IMR-90 (cell line): Measurements from ENCODE around the gene ZNF440. TPM values are rescaled to one million over a fixed set of nuclear protein-coding genes. Genes with fewer than 3 reads are reported as not detected.
A peak's percentile ranks its signal among the peaks of the same experiment; 100 is the strongest.
"Not testable (repeated sequence)": the region's sequence is repeated elsewhere in the genome, so short reads cannot be mapped to it uniquely, and the experiment has no call there.

Experiments used
- ATAC-seq: fragments of 200-7000 bp; cut with Tn5 transposase; 2 replicates; pipeline ENCODE4 v1.9.1; 2020; ENCODE audit warnings: low read depth, mild to moderate bottlenecking, moderate library complexity
- BruUV-seq: library from RNA; stranded (reverse); fragments of 400-500 nt; replicated peaks from 2 replicates; lab custom pipeline; 2021; lab: Mats Ljungman, UMichigan
- CTCF ChIA-PET: fragments of 300-600 bp; formaldehyde crosslinking; extraction: SDS; loops from one replicate; lab custom pipeline; 2021; ENCODE audit warnings: antibody characterized with exemption; lab: Yijun Ruan, JAX
- POLR2A ChIA-PET: fragments of 300-600 bp; sonication (Branson Sonifier 250); formaldehyde crosslinking; loops from one replicate; lab custom pipeline; 2022; ENCODE audit warnings: antibody characterized with exemption; ENCODE audit not compliant: unreplicated experiment; lab: Charles Lee
- DNase-seq: peaks from one replicate; pipeline ENCODE4 v3.0.0; 2013
- H2AFZ ChIP-seq: replicated peaks from 2 replicates; pipeline ENCODE3; 2013; ENCODE audit warnings: low read length, mild to moderate bottlenecking; ENCODE audit not compliant: poor library complexity
- H2AK5ac ChIP-seq: 2 replicates; pipeline ENCODE4 v1.6.1; 2013; ENCODE audit warnings: low read depth, low read length, inconsistent platforms
- H2AK9ac ChIP-seq: replicated peaks from 2 replicates; pipeline ENCODE3; 2013; ENCODE audit warnings: mild to moderate bottlenecking, low read depth, low read length, moderate library complexity; ENCODE audit not compliant: poor library complexity
- H2BK120ac ChIP-seq: 2 replicates; pipeline ENCODE4 v1.6.1; 2013; ENCODE audit warnings: low read depth, low read length, inconsistent platforms
- H2BK15ac ChIP-seq: 3 replicates; pipeline ENCODE4 v1.6.1; 2013; ENCODE audit warnings: low read depth, low read length, inconsistent platforms
- H2BK20ac ChIP-seq: 2 replicates; pipeline ENCODE4 v1.6.1; 2013; ENCODE audit warnings: low read depth, mild to moderate bottlenecking, inconsistent platforms, low read length, moderate library complexity
- H2BK5ac ChIP-seq: 2 replicates; pipeline ENCODE4 v1.6.1; 2013; ENCODE audit warnings: mild to moderate bottlenecking, low read depth, low read length, inconsistent platforms; ENCODE audit not compliant: poor library complexity, severe bottlenecking
- H3K14ac ChIP-seq: replicated peaks from 2 replicates; pipeline ENCODE4 v1.6.1; 2013; ENCODE audit warnings: low read depth, low read length, inconsistent platforms
- H3K18ac ChIP-seq: 2 replicates; pipeline ENCODE4 v1.6.1; 2013; ENCODE audit warnings: low read depth, low read length, control low read depth
- H3K23ac ChIP-seq: 2 replicates; pipeline ENCODE4 v1.6.1; 2013; ENCODE audit warnings: low read depth, low read length, inconsistent platforms
- H3K27ac ChIP-seq: 2 replicates; pipeline ENCODE4 v1.5.1; 2013; ENCODE audit warnings: mild to moderate bottlenecking, control low read depth, low read length; ENCODE audit not compliant: insufficient read depth
- H3K27me3 ChIP-seq: 2 replicates; pipeline ENCODE4 v1.6.1; 2013; ENCODE audit warnings: low read length; ENCODE audit not compliant: control insufficient read depth, insufficient read depth
- H3K36me3 ChIP-seq: 2 replicates; pipeline ENCODE4 v1.6.1; 2013; ENCODE audit warnings: low read length, mixed read lengths; ENCODE audit not compliant: control insufficient read depth, insufficient read depth
- H3K4ac ChIP-seq: 2 replicates; pipeline ENCODE4 v1.6.1; 2013; ENCODE audit warnings: low read depth, low read length, inconsistent platforms
- H3K4me1 ChIP-seq: 2 replicates; pipeline ENCODE4 v1.6.1; 2013; ENCODE audit warnings: low read length, mixed read lengths; ENCODE audit not compliant: control insufficient read depth, insufficient read depth
- H3K4me2 ChIP-seq: 2 replicates; pipeline ENCODE4 v1.6.1; 2013; ENCODE audit warnings: low read depth, mild to moderate bottlenecking, control low read depth, low read length, moderate library complexity
- H3K4me3 ChIP-seq: 2 replicates; pipeline ENCODE4 v1.5.1; 2013; ENCODE audit warnings: low read depth, mild to moderate bottlenecking, control low read depth, low read length, moderate library complexity; ENCODE audit not compliant: insufficient read depth
- H3K56ac ChIP-seq: 2 replicates; pipeline ENCODE4 v1.6.1; 2013; ENCODE audit warnings: low read length, inconsistent platforms; ENCODE audit not compliant: insufficient read depth; ENCODE audit errors: extremely low read depth
- H3K79me1 ChIP-seq, 2 experiments: 2 replicates each; pipeline ENCODE4 v1.6.1; 2013; ENCODE audit warnings: low read length in 2 of 2, inconsistent platforms in 1 of 2, low read depth in 1 of 2
- H3K9ac ChIP-seq: 2 replicates; pipeline ENCODE4 v1.6.1; 2013; ENCODE audit warnings: low read depth, low read length, control low read depth
- H3K9me1 ChIP-seq: 2 replicates; pipeline ENCODE4 v1.6.1; 2013; ENCODE audit warnings: low read length, inconsistent platforms; ENCODE audit not compliant: insufficient read depth
- H3K9me3 ChIP-seq: 2 replicates; pipeline ENCODE4 v1.6.1; 2013; ENCODE audit warnings: low read length; ENCODE audit not compliant: control insufficient read depth, insufficient read depth
- H4K20me1 ChIP-seq: 2 replicates; pipeline ENCODE4 v1.6.1; 2013; ENCODE audit warnings: low read length, inconsistent platforms; ENCODE audit not compliant: insufficient read depth
- H4K5ac ChIP-seq: 2 replicates; pipeline ENCODE4 v1.6.1; 2013; ENCODE audit warnings: mild to moderate bottlenecking, low read depth, low read length, control low read depth
- H4K8ac ChIP-seq, 2 experiments: 2 replicates each; pipeline ENCODE4 v1.6.1; 2013; ENCODE audit warnings: low read depth in 2 of 2, low read length in 2 of 2, control low read depth in 1 of 2, inconsistent platforms in 1 of 2
- H4K91ac ChIP-seq: 2 replicates; pipeline ENCODE4 v1.6.1; 2013; ENCODE audit warnings: low read depth, low read length, inconsistent platforms; ENCODE audit not compliant: insufficient read depth
- WGBS, 2 experiments: methylation state at CpG; one replicate each; pipeline versions ENCODE4 v1.1.5 to v1.1.7; 2013; ENCODE audit warnings: missing lambda C conversion rate in 2 of 2; ENCODE audit not compliant: insufficient read length in 1 of 2; ENCODE audit errors: extremely low coverage in 2 of 2; 5-methylcytosine and 5-hydroxymethylcytosine counted together
- dilution Hi-C: fragments of 300-500 bp; cut with HindIII; formaldehyde crosslinking; loops from one replicate; pipeline ENCODE4 v1.14.3; 2018; ENCODE audit warnings: low sequenced_read_pairs; ENCODE audit not compliant: unreplicated experiment
- in situ Hi-C: fragments of 300-500 bp; cut with MboI; formaldehyde crosslinking; loops from 3 replicates; pipeline ENCODE4 v1.14.3; 2019; ENCODE audit warnings: low sequenced_read_pairs, inconsistent platforms, mixed read lengths
- intact Hi-C: fragments of 100-400 bp; cut with micrococcal nuclease; formaldehyde crosslinking; loops from 2 replicates; pipeline ENCODE4 v1.10.0; 2022
- polyA plus RNA-seq, 3 experiments: library from polyadenylated mRNA; depleted of rRNA; stranded (reverse); fragments of >200 nt; gene quantifications; 2 replicates each; pipeline ENCODE4 v1.2.3, GENCODE V29; 2012; ENCODE audit warnings: low replicate concordance in 1 of 3
- total RNA-seq: library from RNA; depleted of rRNA; stranded (reverse); fragments of >200 nt; gene quantifications from 2 replicates; pipeline ENCODE4 v1.2.3, GENCODE V29; 2012
- TF ChIP-seq, protein P1 (sequence below): conservative IDR thresholded peaks from 2 replicates; pipeline ENCODE4 v1.5.1; 2012; ENCODE audit warnings: mild to moderate bottlenecking, low read depth, low read length, improper control_type of control experiment

Gene ZNF440
- total and polyA plus RNA-seq, 2 of the 4 experiments (the other 2 are of a cell fraction): 2.8 to 8.4 TPM

- H4K5ac ChIP-seq, H3K36me3 ChIP-seq, H3K4ac ChIP-seq, H3K9me1 ChIP-seq, H3K56ac ChIP-seq, POLR2A ChIA-PET, H2AK9ac ChIP-seq, H3K9ac ChIP-seq, H2AK5ac ChIP-seq, BruUV-seq, DNase-seq, H2BK120ac ChIP-seq, H3K14ac ChIP-seq, H2BK5ac ChIP-seq, H2BK15ac ChIP-seq, H3K27me3 ChIP-seq, H3K4me1 ChIP-seq, H3K9me3 ChIP-seq, H3K79me1 ChIP-seq, H3K4me3 ChIP-seq, H4K8ac ChIP-seq, H4K91ac ChIP-seq, H3K23ac ChIP-seq, dilution Hi-C loops, H3K4me2 ChIP-seq, H2BK20ac ChIP-seq, H3K27ac ChIP-seq, H4K20me1 ChIP-seq, H3K18ac ChIP-seq: not testable (repeated sequence)
- in situ Hi-C loops: loop anchor here (5.0 kb wide), 1 partner anchor 263 kb away; the partner anchor contains the start of gene ZNF20
- peak overlapping the region; percentile 49 for H2AFZ ChIP-seq
- intact Hi-C loops: loop anchor here (5.0 kb wide), 2 partner anchors 82 to 793 kb away; partner anchors contain the start of gene ZNF491
- peak; percentile 66; the same call in 1 of the 2 replicates for ATAC-seq
- CTCF ChIA-PET: interaction anchor here (0.6 kb wide), 1 partner anchor 45 kb away, joined by 3 read pairs; no protein-coding TSS in a partner anchor
- 100% methylated on average over 1 of the region's 16 CpGs; no CpG with 5 or more reads in 1 of the 2 experiments for WGBS, 2 experiments
- TF ChIP-seq, protein P1, sequence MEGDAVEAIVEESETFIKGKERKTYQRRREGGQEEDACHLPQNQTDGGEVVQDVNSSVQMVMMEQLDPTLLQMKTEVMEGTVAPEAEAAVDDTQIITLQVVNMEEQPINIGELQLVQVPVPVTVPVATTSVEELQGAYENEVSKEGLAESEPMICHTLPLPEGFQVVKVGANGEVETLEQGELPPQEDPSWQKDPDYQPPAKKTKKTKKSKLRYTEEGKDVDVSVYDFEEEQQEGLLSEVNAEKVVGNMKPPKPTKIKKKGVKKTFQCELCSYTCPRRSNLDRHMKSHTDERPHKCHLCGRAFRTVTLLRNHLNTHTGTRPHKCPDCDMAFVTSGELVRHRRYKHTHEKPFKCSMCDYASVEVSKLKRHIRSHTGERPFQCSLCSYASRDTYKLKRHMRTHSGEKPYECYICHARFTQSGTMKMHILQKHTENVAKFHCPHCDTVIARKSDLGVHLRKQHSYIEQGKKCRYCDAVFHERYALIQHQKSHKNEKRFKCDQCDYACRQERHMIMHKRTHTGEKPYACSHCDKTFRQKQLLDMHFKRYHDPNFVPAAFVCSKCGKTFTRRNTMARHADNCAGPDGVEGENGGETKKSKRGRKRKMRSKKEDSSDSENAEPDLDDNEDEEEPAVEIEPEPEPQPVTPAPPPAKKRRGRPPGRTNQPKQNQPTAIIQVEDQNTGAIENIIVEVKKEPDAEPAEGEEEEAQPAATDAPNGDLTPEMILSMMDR: 0 out of 2 replicates have a peak, but pooled peaks have one; percentile 18
Observed at GRCh38 chr19:11879687-11880266, 65.7 kb downstream of the ZNF440 start.
